HG03064 (cell line): ENCODE results near the gene DUSP10.
A peak's percentile ranks its signal among the peaks of the same experiment; 100 is the strongest.

ENCODE experiments used
- ATAC-seq: cut with Tn5 transposase; IDR thresholded peaks from one replicate; pipeline ENCODE4 v1.9.1; 2021; ENCODE audit warnings: low read depth; ENCODE audit not compliant: unreplicated experiment

Gene DUSP10

GRCh38 chr1:221766210-221766609, 24.3 kb upstream of the DUSP10 start:
- no peak for ATAC-seq

GRCh38 chr1:221765527-221765926, 23.6 kb upstream of the DUSP10 start:
- no peak for ATAC-seq

GRCh38 chr1:221762121-221762520, 20.2 kb upstream of the DUSP10 start:
- ATAC-seq, result no peak

GRCh38 chr1:221761354-221762002, 19.6 kb upstream of the DUSP10 start:
- ATAC-seq, result peak; percentile 65

- peak; percentile 2 for ATAC-seq
Measured at GRCh38 chr1:221760911-221761310, 19.0 kb upstream of the DUSP10 start.

- no peak for ATAC-seq
Measured at GRCh38 chr1:221759436-221759835, 17.5 kb upstream of the DUSP10 start.

- ATAC-seq, result no peak
Measured at GRCh38 chr1:221758455-221758854, 16.6 kb upstream of the DUSP10 start.

GRCh38 chr1:221756830-221757551, 15.1 kb upstream of the DUSP10 start:
- no peak for ATAC-seq

GRCh38 chr1:221753828-221754188, 11.9 kb upstream of the DUSP10 start:
- peak; percentile 36 for ATAC-seq

GRCh38 chr1:221751226-221751887, 9.5 kb upstream of the DUSP10 start:
- ATAC-seq, result no peak

GRCh38 chr1:221748981-221749380, 7.1 kb upstream of the DUSP10 start:
- no peak for ATAC-seq

- ATAC-seq, result no peak
Measured at GRCh38 chr1:221747839-221748238, 6.0 kb upstream of the DUSP10 start.

GRCh38 chr1:221743416-221744208, 1.7 kb upstream of the DUSP10 start:
- peak; percentile 17 for ATAC-seq

GRCh38 chr1:221742555-221743415, 896 bp upstream of the DUSP10 start:
- ATAC-seq, result peak; percentile 49

GRCh38 chr1:221740993-221741702, 741 bp downstream of the DUSP10 start:
- ATAC-seq, result no peak

- no peak for ATAC-seq
Measured at GRCh38 chr1:221740369-221740992, 1.4 kb downstream of the DUSP10 start.

- no peak for ATAC-seq
Measured at GRCh38 chr1:221739677-221740025, 2.2 kb downstream of the DUSP10 start.

GRCh38 chr1:221739018-221739676, 2.7 kb downstream of the DUSP10 start:
- ATAC-seq, result no peak

GRCh38 chr1:221736714-221737113, 5.2 kb downstream of the DUSP10 start:
- ATAC-seq, result no peak
